ENCODE measurements around the gene PELI1. TPM values are rescaled to one million over a fixed set of nuclear protein-coding genes. Genes with fewer than 3 reads are reported as not detected.

Gene PELI1
- polyA plus RNA-seq, 1 donor from 2014 or later: 34.9 TPM

DNA sequence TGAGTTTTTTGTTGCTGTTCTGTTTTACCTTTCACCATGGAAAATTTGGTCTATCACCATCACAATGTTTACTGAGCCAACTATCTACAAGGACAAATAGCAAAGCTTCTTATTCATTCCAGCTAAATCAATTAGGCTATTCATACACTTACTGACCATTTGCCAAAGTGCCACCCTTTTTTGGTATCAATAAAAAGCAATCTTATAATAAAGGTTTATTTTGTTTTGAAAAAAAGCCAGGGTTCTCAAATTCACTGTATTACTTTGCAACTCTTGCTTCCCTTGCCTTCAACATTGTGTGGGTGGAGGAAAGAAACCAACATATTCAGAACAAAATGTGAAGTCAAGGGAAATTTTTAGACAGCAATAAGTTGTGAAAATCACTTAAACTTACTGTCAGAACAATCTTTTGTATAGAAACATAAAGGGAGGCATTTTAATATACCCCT lies 15.3 kb downstream of the PELI1 start:
- no peaks in the 10 kb centered on the region for H3K9me3 ChIP-seq (ENCODE audit: low read length)
- H3K4me2 ChIP-seq (ENCODE audit: low read length): no peak overlapping the region
- TF ChIP-seq EZH2 (IDR thresholded peaks at IDR 0.05; ENCODE audit: borderline replicate concordance, insufficient read depth, low read length, poor library complexity, severe bottlenecking) (no peak), MXI1 (conservative IDR thresholded peaks at IDR 0.05; ENCODE audit: poor library complexity, severe bottlenecking) (no peak)
- no peak overlapping the region for H2AFZ ChIP-seq (ENCODE audit: low read depth, low read length)
- no peak overlapping the region for H3K4me3 ChIP-seq (ENCODE audit: low read length)
- H3K9me2 ChIP-seq (ENCODE audit: insufficient read depth, low read length): no peaks in the 10 kb centered on the region
- H3K36me3 ChIP-seq (ENCODE audit: insufficient read depth, low read length): no peaks in the 10 kb centered on the region
- H3K9ac ChIP-seq (ENCODE audit: low read length): no peak overlapping the region
- no peaks in the 10 kb centered on the region for H4K20me1 ChIP-seq (ENCODE audit: insufficient read depth)
- no peak overlapping the region for H3K27ac ChIP-seq (ENCODE audit: low read length)
- peaks cover 72% of the 10 kb centered on the region for H3K79me2 ChIP-seq (replicated peaks; ENCODE audit: insufficient read depth, low read length)
- no peaks in the 10 kb centered on the region for H3F3A ChIP-seq (ENCODE audit: insufficient read depth, low read length, poor library complexity, severe bottlenecking)
- H3K27me3 ChIP-seq (ENCODE audit: insufficient read depth, low read depth, low read length): no peaks in the 10 kb centered on the region

DNA sequence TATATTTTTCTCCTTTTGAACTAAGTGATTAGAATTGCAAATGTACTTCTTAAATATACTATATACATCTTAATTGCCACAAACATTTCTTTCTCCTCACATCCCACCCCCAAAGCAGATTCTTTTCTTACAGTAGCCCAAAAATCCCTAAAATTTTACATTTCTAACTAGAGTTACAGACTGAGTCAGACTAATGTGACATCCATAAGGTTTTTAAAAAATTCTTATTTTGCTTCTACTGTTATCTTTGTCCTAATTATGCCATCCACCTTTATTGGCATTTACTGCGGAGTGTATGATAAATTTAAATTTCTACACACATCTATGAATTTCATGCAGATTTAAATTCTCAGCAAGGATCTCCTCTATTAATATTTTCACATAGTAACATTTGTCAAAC lies 15.8 kb downstream of the PELI1 start:
- peaks cover 73% of the 10 kb centered on the region for H3K79me2 ChIP-seq (replicated peaks; ENCODE audit: insufficient read depth, low read length)
- no peaks in the 10 kb centered on the region for H3K9me2 ChIP-seq (ENCODE audit: insufficient read depth, low read length)
- no peak for TF ChIP-seq EP300 (conservative IDR thresholded peaks at IDR 0.05; ENCODE audit: poor library complexity, severe bottlenecking)
- TF ChIP-seq, protein P1, sequence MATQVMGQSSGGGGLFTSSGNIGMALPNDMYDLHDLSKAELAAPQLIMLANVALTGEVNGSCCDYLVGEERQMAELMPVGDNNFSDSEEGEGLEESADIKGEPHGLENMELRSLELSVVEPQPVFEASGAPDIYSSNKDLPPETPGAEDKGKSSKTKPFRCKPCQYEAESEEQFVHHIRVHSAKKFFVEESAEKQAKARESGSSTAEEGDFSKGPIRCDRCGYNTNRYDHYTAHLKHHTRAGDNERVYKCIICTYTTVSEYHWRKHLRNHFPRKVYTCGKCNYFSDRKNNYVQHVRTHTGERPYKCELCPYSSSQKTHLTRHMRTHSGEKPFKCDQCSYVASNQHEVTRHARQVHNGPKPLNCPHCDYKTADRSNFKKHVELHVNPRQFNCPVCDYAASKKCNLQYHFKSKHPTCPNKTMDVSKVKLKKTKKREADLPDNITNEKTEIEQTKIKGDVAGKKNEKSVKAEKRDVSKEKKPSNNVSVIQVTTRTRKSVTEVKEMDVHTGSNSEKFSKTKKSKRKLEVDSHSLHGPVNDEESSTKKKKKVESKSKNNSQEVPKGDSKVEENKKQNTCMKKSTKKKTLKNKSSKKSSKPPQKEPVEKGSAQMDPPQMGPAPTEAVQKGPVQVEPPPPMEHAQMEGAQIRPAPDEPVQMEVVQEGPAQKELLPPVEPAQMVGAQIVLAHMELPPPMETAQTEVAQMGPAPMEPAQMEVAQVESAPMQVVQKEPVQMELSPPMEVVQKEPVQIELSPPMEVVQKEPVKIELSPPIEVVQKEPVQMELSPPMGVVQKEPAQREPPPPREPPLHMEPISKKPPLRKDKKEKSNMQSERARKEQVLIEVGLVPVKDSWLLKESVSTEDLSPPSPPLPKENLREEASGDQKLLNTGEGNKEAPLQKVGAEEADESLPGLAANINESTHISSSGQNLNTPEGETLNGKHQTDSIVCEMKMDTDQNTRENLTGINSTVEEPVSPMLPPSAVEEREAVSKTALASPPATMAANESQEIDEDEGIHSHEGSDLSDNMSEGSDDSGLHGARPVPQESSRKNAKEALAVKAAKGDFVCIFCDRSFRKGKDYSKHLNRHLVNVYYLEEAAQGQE (IDR thresholded peaks at IDR 0.05; ENCODE audit: borderline replicate concordance): no peak
- TF ChIP-seq, protein P2, sequence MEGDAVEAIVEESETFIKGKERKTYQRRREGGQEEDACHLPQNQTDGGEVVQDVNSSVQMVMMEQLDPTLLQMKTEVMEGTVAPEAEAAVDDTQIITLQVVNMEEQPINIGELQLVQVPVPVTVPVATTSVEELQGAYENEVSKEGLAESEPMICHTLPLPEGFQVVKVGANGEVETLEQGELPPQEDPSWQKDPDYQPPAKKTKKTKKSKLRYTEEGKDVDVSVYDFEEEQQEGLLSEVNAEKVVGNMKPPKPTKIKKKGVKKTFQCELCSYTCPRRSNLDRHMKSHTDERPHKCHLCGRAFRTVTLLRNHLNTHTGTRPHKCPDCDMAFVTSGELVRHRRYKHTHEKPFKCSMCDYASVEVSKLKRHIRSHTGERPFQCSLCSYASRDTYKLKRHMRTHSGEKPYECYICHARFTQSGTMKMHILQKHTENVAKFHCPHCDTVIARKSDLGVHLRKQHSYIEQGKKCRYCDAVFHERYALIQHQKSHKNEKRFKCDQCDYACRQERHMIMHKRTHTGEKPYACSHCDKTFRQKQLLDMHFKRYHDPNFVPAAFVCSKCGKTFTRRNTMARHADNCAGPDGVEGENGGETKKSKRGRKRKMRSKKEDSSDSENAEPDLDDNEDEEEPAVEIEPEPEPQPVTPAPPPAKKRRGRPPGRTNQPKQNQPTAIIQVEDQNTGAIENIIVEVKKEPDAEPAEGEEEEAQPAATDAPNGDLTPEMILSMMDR (IDR thresholded peaks at IDR 0.05; ENCODE audit: poor library complexity, severe bottlenecking): no peak
- H3F3A ChIP-seq (ENCODE audit: insufficient read depth, low read length, poor library complexity, severe bottlenecking): no peaks in the 10 kb centered on the region
- H3K27me3 ChIP-seq (ENCODE audit: insufficient read depth, low read depth, low read length): no peaks in the 10 kb centered on the region
- H3K4me3 ChIP-seq (ENCODE audit: low read length): no peak overlapping the region
- H4K20me1 ChIP-seq (ENCODE audit: insufficient read depth): no peaks in the 10 kb centered on the region
- H3K36me3 ChIP-seq (ENCODE audit: insufficient read depth, low read length): no peaks in the 10 kb centered on the region
- no peaks in the 10 kb centered on the region for H3K9me3 ChIP-seq (ENCODE audit: low read length)
- no peak overlapping the region for H3K27ac ChIP-seq (ENCODE audit: low read length)
- H2AFZ ChIP-seq (ENCODE audit: low read depth, low read length): no peak overlapping the region
- no peak overlapping the region for H3K4me2 ChIP-seq (ENCODE audit: low read length)
- no peak overlapping the region for H3K9ac ChIP-seq (ENCODE audit: low read length)

DNA sequence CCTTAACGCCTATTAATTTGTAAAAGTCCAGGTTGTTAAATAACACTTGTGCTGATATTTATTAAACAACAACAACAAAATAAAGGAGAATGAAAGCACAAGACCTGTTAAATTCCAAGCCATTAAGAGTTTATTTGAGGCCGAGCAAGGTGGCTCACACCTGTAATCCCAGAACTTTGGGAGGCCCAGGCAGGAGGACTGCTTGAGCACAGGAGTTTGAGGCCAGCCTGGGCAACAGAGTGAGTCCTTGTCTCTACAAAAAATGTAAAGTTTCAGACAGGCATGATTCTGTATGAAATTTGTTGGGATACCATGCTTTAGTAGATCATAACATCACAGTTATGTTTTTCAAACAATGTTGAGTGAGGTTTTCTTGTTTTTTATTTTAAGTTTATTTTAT lies 17.1 kb downstream of the PELI1 start:
- Histone ChIP-seq H3K27me3 (ENCODE audit: insufficient read depth, low read depth, low read length) (no peaks in the 10 kb centered on the region), H3K36me3 (ENCODE audit: insufficient read depth, low read length) (no peaks in the 10 kb centered on the region), H4K20me1 (ENCODE audit: insufficient read depth) (no peaks in the 10 kb centered on the region), H3K4me2 (ENCODE audit: low read length) (no peak overlapping the region), H3K4me3 (ENCODE audit: low read length) (no peak overlapping the region), H3F3A (ENCODE audit: insufficient read depth, low read length, poor library complexity, severe bottlenecking) (no peaks in the 10 kb centered on the region), H3K27ac (ENCODE audit: low read length) (no peak overlapping the region), H3K9me2 (ENCODE audit: insufficient read depth, low read length) (no peaks in the 10 kb centered on the region), H3K9me3 (ENCODE audit: low read length) (no peaks in the 10 kb centered on the region), H3K79me2 (replicated peaks; ENCODE audit: insufficient read depth, low read length) (peaks cover 68% of the 10 kb centered on the region), H3K9ac (ENCODE audit: low read length) (no peak overlapping the region), H2AFZ (ENCODE audit: low read depth, low read length) (no peak overlapping the region)
- TF ChIP-seq SMC3 (conservative IDR thresholded peaks at IDR 0.05; ENCODE audit: poor library complexity): no peak
- TF ChIP-seq, protein P2 (IDR thresholded peaks at IDR 0.05; ENCODE audit: poor library complexity, severe bottlenecking): no peak
- TF ChIP-seq EZH2 (IDR thresholded peaks at IDR 0.05; ENCODE audit: borderline replicate concordance, insufficient read depth, low read length, poor library complexity, severe bottlenecking): no peak
- TF ChIP-seq TAF1 (IDR thresholded peaks at IDR 0.05; ENCODE audit: low read depth): no peak
- TF ChIP-seq RAD21 (conservative IDR thresholded peaks at IDR 0.05): no peak
- TF ChIP-seq, protein P1 (IDR thresholded peaks at IDR 0.05; ENCODE audit: borderline replicate concordance): no peak
- TF ChIP-seq MXI1 (conservative IDR thresholded peaks at IDR 0.05; ENCODE audit: poor library complexity, severe bottlenecking): no peak
- TF ChIP-seq EP300 (conservative IDR thresholded peaks at IDR 0.05; ENCODE audit: poor library complexity, severe bottlenecking): no peak
- TF ChIP-seq POLR2AphosphoS5 (IDR thresholded peaks at IDR 0.05): no peak

Data from neural cell (in vitro differentiated cells).